ENCODE results near the gene GIPC2.

Gene GIPC2

GRCh38 chr1:78005448-78005722, 40.4 kb upstream of the GIPC2 start:
- Histone ChIP-seq H3K79me2 (ENCODE audit: control insufficient read depth, low read length) (peaks cover 23% of the 10 kb centered on the region), H3K36me3 (ENCODE audit: control insufficient read depth, low read length) (no peaks in the 10 kb centered on the region), H3K9me2 (replicated peaks; ENCODE audit: control insufficient read depth, low read length) (no peaks in the 10 kb centered on the region), H3K4me2 (ENCODE audit: low read length) (peak overlapping the region; percentile 77), H3K4me3 (ENCODE audit: low read length) (peak overlapping the region; percentile 88), H3F3A (ENCODE audit: control insufficient read depth, insufficient read depth) (peaks cover 33% of the 10 kb centered on the region), H4K20me1 (ENCODE audit: control insufficient read depth, insufficient read depth, low read depth, low read length) (no peaks in the 10 kb centered on the region), H3K27ac (ENCODE audit: low read depth, low read length) (peak overlapping the region; percentile 83), H3K27me3 (ENCODE audit: control insufficient read depth, low read length) (no peaks in the 10 kb centered on the region), H3K4me1 (ENCODE audit: control insufficient read depth, low read length) (peaks cover 31% of the 10 kb centered on the region), H3K9me3 (ENCODE audit: control insufficient read depth, insufficient read depth, low read length) (no peaks in the 10 kb centered on the region)
- no peak for TF ChIP-seq EZH2phosphoT487 (IDR thresholded peaks at IDR 0.05; ENCODE audit: borderline replicate concordance, low read length)
- TF ChIP-seq CTCF (IDR thresholded peaks at IDR 0.05; ENCODE audit: low read depth, low read length, poor library complexity, severe bottlenecking), result no peak

GRCh38 chr1:78005755-78006154, 40.0 kb upstream of the GIPC2 start:
- Histone ChIP-seq H3K27ac (ENCODE audit: low read depth, low read length) (no peak overlapping the region), H3K27me3 (ENCODE audit: control insufficient read depth, low read length) (no peaks in the 10 kb centered on the region), H3K9me2 (replicated peaks; ENCODE audit: control insufficient read depth, low read length) (no peaks in the 10 kb centered on the region), H4K20me1 (ENCODE audit: control insufficient read depth, insufficient read depth, low read depth, low read length) (no peaks in the 10 kb centered on the region), H3K36me3 (ENCODE audit: control insufficient read depth, low read length) (no peaks in the 10 kb centered on the region), H3K79me2 (ENCODE audit: control insufficient read depth, low read length) (peaks cover 23% of the 10 kb centered on the region), H3F3A (ENCODE audit: control insufficient read depth, insufficient read depth) (peaks cover 33% of the 10 kb centered on the region), H3K4me3 (ENCODE audit: low read length) (peak overlapping the region; percentile 88), H3K4me1 (ENCODE audit: control insufficient read depth, low read length) (peaks cover 31% of the 10 kb centered on the region), H3K4me2 (ENCODE audit: low read length) (peak overlapping the region; percentile 77), H3K9me3 (ENCODE audit: control insufficient read depth, insufficient read depth, low read length) (no peaks in the 10 kb centered on the region)
- TF ChIP-seq CTCF (IDR thresholded peaks at IDR 0.05; ENCODE audit: low read depth, low read length, poor library complexity, severe bottlenecking) (no peak), EZH2phosphoT487 (IDR thresholded peaks at IDR 0.05; ENCODE audit: borderline replicate concordance, low read length) (no peak)

- Histone ChIP-seq H3K79me2 (ENCODE audit: control insufficient read depth, low read length) (peaks cover 23% of the 10 kb centered on the region), H3K4me1 (ENCODE audit: control insufficient read depth, low read length) (peaks cover 31% of the 10 kb centered on the region), H4K20me1 (ENCODE audit: control insufficient read depth, insufficient read depth, low read depth, low read length) (no peaks in the 10 kb centered on the region), H3K27ac (ENCODE audit: low read depth, low read length) (no peak overlapping the region), H3K4me3 (ENCODE audit: low read length) (peak overlapping the region; percentile 88), H3K36me3 (ENCODE audit: control insufficient read depth, low read length) (no peaks in the 10 kb centered on the region), H3K9me2 (replicated peaks; ENCODE audit: control insufficient read depth, low read length) (no peaks in the 10 kb centered on the region), H3F3A (ENCODE audit: control insufficient read depth, insufficient read depth) (peaks cover 27% of the 10 kb centered on the region), H3K27me3 (ENCODE audit: control insufficient read depth, low read length) (no peaks in the 10 kb centered on the region), H3K4me2 (ENCODE audit: low read length) (peak overlapping the region; percentile 77), H3K9me3 (ENCODE audit: control insufficient read depth, insufficient read depth, low read length) (no peaks in the 10 kb centered on the region)
- TF ChIP-seq CTCF (IDR thresholded peaks at IDR 0.05; ENCODE audit: low read depth, low read length, poor library complexity, severe bottlenecking) (no peak), EZH2phosphoT487 (IDR thresholded peaks at IDR 0.05; ENCODE audit: borderline replicate concordance, low read length) (no peak)
These were observed 39.2 kb upstream of the GIPC2 start for GRCh38 chr1:78006521-78006920.
